Activated CD8-positive, alpha-beta T cell treated with anti-CD3 and anti-CD28 coated beads for 36 hours (primary cell): ENCODE data around the gene SDHA. TPM values are rescaled to one million over a fixed set of nuclear protein-coding genes. Genes with fewer than 3 reads are reported as not detected.

Experiments
- ATAC-seq: fragments of 200-7000 bp; cut with Tn5 transposase; one replicate; pipeline ENCODE4 v1.10.0; 2021; ENCODE audit warnings: mild to moderate bottlenecking, moderate library complexity
- CTCF ChIA-PET: fragments of 350-600 bp; sonication (Branson Sonifier 250); formaldehyde crosslinking; loops from one replicate; lab custom pipeline; 2021; ENCODE audit warnings: antibody characterized with exemption; lab: Charles Lee
- POLR2A ChIA-PET: fragments of 350-600 bp; sonication (Branson Sonifier 250); formaldehyde crosslinking; loops from one replicate; lab custom pipeline; 2021; ENCODE audit warnings: antibody characterized with exemption; lab: Charles Lee
- DNase-seq: peaks from one replicate; pipeline ENCODE4 v3.0.0-alpha.2; 2020
- H3K27ac Mint-ChIP-seq: one replicate; pipeline ENCODE4 v1.8.0; 2021; ENCODE audit warnings: mild to moderate bottlenecking, mixed read lengths
- H3K27me3 Mint-ChIP-seq: one replicate; pipeline ENCODE4 v1.8.0; 2021; ENCODE audit warnings: mixed read lengths
- H3K36me3 Mint-ChIP-seq: one replicate; pipeline ENCODE4 v1.8.0; 2021; ENCODE audit warnings: low read depth, mixed read lengths
- H3K4me1 Mint-ChIP-seq: one replicate; pipeline ENCODE4 v1.8.0; 2021; ENCODE audit warnings: low read depth, mixed read lengths
- H3K4me3 Mint-ChIP-seq: one replicate; pipeline ENCODE4 v1.8.0; 2021; ENCODE audit warnings: mild to moderate bottlenecking, moderate library complexity, mixed read lengths
- H3K9me3 Mint-ChIP-seq: one replicate; pipeline ENCODE4 v1.8.0; 2021; ENCODE audit warnings: mixed read lengths
- CTCF ChIP-seq: fragments of 200-600 bp; IDR thresholded peaks from one replicate; pipeline ENCODE4 v1.8.0; 2022; ENCODE audit warnings: antibody characterized with exemption, mild to moderate bottlenecking
- intact Hi-C: fragments of 100-400 bp; cut with micrococcal nuclease; formaldehyde crosslinking; loops from one replicate; pipeline ENCODE4 v1.10.0; 2022
- total RNA-seq, 2 experiments: library from RNA; stranded (reverse); gene quantifications; one replicate each; pipeline ENCODE4 v1.2.3, GENCODE V29; 2021

SDHA gene
- total RNA-seq, 2 experiments from 2014 or later, result 141 to 149 TPM

DNA sequence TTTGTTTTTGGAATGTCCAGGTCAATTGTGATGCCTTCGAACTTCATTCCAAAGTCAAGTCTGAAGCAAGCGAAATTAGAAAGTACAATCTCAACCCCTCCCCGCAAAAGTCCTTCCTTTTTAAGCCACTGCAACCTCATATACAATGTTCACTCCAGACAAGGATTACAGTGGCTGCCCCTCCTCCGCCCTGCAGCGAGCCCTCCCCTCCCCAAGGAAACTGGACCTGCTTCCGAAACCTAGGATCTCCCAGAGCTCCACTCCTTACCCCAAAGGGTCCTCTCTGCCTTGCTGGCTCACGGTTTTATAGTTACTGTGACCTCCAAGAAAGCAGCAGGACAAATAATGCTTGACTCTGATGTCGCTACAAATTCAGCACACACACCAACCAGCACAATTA is 16.4 kb upstream of the SDHA start:
- no peak for DNase-seq
- TF ChIP-seq CTCF, result no peak
- ChIA-PET CTCF (interaction anchor here (0.7 to 4.8 kb wide), 2 partner anchors 11 to 17 kb away, joined by 3 to 21 read pairs; partner anchors contain the start of genes LRRC14B and SDHA), POLR2A (no interaction called here)
- H3K27me3 Mint-ChIP-seq, result no peaks in the 10 kb centered on the region
- intact Hi-C loops, result no loop called here
- no peaks in the 10 kb centered on the region for H3K9me3 Mint-ChIP-seq
- no peak for ATAC-seq
- H3K4me3 Mint-ChIP-seq, result no peak overlapping the region
- no peaks in the 10 kb centered on the region for H3K4me1 Mint-ChIP-seq
- peaks cover 10% of the 10 kb centered on the region for H3K36me3 Mint-ChIP-seq
- no peak overlapping the region for H3K27ac Mint-ChIP-seq

DNA sequence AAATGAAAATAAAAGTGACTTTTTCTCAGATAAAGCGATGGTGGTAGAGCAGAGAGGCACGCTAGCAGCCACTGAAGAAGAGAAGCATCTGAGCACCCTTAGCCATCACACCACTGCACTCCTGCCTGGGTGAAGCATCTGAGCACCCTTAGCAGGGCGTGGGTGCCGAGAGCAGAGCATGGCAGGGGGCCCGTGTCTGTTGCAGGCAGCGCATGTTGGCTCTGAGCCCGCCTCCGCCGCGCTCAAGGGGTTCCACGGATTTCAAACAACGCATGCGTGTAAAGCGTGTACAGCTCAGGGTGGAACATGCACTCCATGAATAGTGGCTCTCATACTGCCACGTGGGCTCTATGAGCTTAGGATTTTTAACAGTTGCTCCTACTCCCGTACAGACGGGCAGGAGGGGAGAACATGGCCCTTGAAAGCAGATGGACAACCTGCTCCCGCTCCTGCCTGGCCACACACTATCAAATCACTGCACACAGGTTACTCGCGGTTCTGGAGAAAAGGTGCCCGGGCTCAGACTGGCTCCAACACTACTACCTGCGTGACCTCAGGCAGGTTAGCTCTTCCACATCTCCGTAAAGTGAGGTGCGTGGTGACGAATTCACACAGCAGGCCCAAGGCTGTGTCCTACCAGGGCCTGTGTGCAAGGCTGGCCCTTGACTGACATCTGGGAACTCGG is 14.7 kb upstream of the SDHA start:
- H3K36me3 Mint-ChIP-seq, result peaks cover 21% of the 10 kb centered on the region
- no peak overlapping the region for H3K27ac Mint-ChIP-seq
- intact Hi-C loops, result no loop called here
- DNase-seq (no peak), ATAC-seq (no peak)
- H3K4me1 Mint-ChIP-seq, result no peaks in the 10 kb centered on the region
- no peaks in the 10 kb centered on the region for H3K9me3 Mint-ChIP-seq
- no peak overlapping the region for H3K4me3 Mint-ChIP-seq
- no peaks in the 10 kb centered on the region for H3K27me3 Mint-ChIP-seq
- CTCF ChIA-PET, result interaction anchor here (4.8 kb wide), 1 partner anchor 13 kb away, joined by 21 read pairs; the partner anchor contains the start of gene LRRC14B
- TF ChIP-seq CTCF, result no peak
- POLR2A ChIA-PET, result no interaction called here

DNA sequence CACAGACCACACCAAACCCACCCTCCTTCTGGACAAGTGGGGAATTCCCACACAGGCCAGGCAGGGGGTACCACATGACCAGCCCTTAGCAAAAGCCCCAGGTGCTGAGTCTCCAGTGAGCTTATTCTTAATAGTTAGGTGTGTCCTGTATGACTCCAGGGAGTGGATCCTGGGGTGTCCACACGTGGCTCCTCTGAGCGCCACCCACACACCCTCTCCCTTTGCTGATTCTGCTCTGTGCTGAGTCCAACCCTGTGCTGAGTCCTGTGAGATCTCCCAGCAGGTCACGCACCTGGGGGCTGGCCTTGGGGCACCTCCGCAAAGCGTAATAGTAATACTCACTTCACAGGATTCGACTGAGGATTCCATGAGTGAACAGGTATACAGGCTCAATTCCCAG is 14.1 kb upstream of the SDHA start:
- peaks cover 4% of the 10 kb centered on the region for H3K4me1 Mint-ChIP-seq
- TF ChIP-seq CTCF, result no peak
- H3K27ac Mint-ChIP-seq, result no peak overlapping the region
- no peaks in the 10 kb centered on the region for H3K9me3 Mint-ChIP-seq
- ATAC-seq (no peak), DNase-seq (no peak)
- H3K27me3 Mint-ChIP-seq, result no peaks in the 10 kb centered on the region
- CTCF ChIA-PET, result interaction anchor here (4.8 kb wide), 1 partner anchor 14 kb away, joined by 21 read pairs; the partner anchor contains the start of gene LRRC14B
- intact Hi-C loops, result no loop called here
- peaks cover 21% of the 10 kb centered on the region for H3K36me3 Mint-ChIP-seq
- POLR2A ChIA-PET, result no interaction called here
- no peak overlapping the region for H3K4me3 Mint-ChIP-seq

- POLR2A ChIA-PET, result no interaction called here
- Mint-ChIP-seq H3K9me3 (no peaks in the 10 kb centered on the region), H3K4me1 (peaks cover 4% of the 10 kb centered on the region), H3K4me3 (no peak overlapping the region), H3K27ac (no peak overlapping the region), H3K36me3 (peaks cover 21% of the 10 kb centered on the region), H3K27me3 (no peaks in the 10 kb centered on the region)
- intact Hi-C loops, result no loop called here
- ATAC-seq (no peak), DNase-seq (no peak)
- CTCF ChIA-PET, result interaction anchor here (4.8 kb wide), 1 partner anchor 14 kb away, joined by 21 read pairs; the partner anchor contains the start of gene LRRC14B
- TF ChIP-seq CTCF, result no peak
Measured at GRCh38 chr5:204462-204861, 13.7 kb upstream of the SDHA start.

DNA sequence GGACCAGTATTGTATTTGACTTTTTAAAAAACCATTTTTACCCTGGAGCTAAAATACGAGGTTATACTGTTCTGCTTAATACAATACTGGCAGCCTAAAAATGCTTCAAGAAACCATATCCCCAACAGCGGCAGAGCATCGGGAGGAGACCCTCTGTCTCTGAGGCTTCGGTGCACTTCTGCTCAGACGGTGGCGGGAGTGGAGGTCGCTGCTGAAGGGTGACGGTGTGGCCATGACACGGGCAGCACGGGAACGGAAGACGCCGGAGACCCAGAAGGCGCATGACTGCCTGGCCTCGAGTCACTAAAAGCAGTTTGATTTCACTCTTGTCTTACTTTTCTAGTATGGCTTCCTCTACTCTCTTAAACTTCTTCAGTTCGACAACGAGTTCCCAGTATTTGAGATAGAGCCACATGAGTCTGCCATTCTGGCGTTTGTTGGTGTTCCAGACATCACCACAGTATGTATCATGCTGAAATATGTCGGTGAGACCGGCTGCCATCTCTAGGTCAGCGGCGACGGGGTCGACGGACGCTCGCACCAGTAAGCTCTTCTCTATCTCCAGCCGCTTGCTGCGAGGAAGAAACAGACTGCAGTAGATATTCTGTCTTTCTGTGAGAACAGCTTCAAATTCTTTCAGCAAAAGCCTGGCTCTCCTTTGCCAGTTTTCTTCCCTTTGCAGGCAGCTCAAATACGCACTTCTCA is 13.0 kb upstream of the SDHA start:
- intact Hi-C loops, result no loop called here
- no peaks in the 10 kb centered on the region for H3K9me3 Mint-ChIP-seq
- ChIA-PET CTCF (interaction anchor here (1.2 kb wide), 1 partner anchor 16 kb away, joined by 3 read pairs; no protein-coding TSS in a partner anchor), POLR2A (no interaction called here)
- H3K4me1 Mint-ChIP-seq, result peaks cover 9% of the 10 kb centered on the region
- no peak overlapping the region for H3K27ac Mint-ChIP-seq
- no peaks in the 10 kb centered on the region for H3K27me3 Mint-ChIP-seq
- TF ChIP-seq CTCF, result no peak
- ATAC-seq, result no peak
- no peak for DNase-seq
- H3K4me3 Mint-ChIP-seq, result no peak overlapping the region
- peaks cover 21% of the 10 kb centered on the region for H3K36me3 Mint-ChIP-seq
